GM23338 (cell line): Measurements from ENCODE around the gene C14orf180. TPM values are rescaled to one million over a fixed set of nuclear protein-coding genes. Genes with fewer than 3 reads are reported as not detected.

ENCODE experiments used
- ATAC-seq: fragments of 200-7000 bp; cut with Tn5 transposase; 3 replicates; pipeline ENCODE4 v1.9.1; 2020
- DNase-seq: peaks from one replicate; pipeline ENCODE4 v3.0.0-alpha.2; 2015; ENCODE audit warnings: low spot score
- H2AFZ ChIP-seq: fragments of 200-600 bp; sonication (generic); 2 replicates; pipeline ENCODE4 v1.8.0; 2016; ENCODE audit warnings: antibody characterized with exemption, mild to moderate bottlenecking, moderate library complexity
- H3F3A ChIP-seq: fragments of 200-600 bp; sonication (generic); replicated peaks from 2 replicates; pipeline ENCODE4 v1.8.0; 2017; ENCODE audit warnings: antibody characterized with exemption, mixed run types, low read depth
- H3K27ac ChIP-seq: fragments of 200-600 bp; sonication (generic); 2 replicates; pipeline ENCODE4 v1.6.1; 2016; ENCODE audit warnings: low read depth
- H3K27me3 ChIP-seq: fragments of 200-600 bp; sonication (generic); 2 replicates; pipeline ENCODE4 v1.8.0; 2016; ENCODE audit warnings: mild to moderate bottlenecking, mixed run types, moderate library complexity; ENCODE audit not compliant: insufficient read depth
- H3K36me3 ChIP-seq: fragments of 200-600 bp; sonication (generic); 2 replicates; pipeline ENCODE4 v1.8.0; 2016; ENCODE audit warnings: mild to moderate bottlenecking; ENCODE audit not compliant: insufficient read depth
- H3K4me1 ChIP-seq: fragments of 200-600 bp; sonication (generic); 2 replicates; pipeline ENCODE4 v1.8.0; 2016; ENCODE audit warnings: mild to moderate bottlenecking, moderate library complexity; ENCODE audit not compliant: insufficient read depth
- H3K4me2 ChIP-seq: fragments of 200-600 bp; sonication (generic); 2 replicates; pipeline ENCODE4 v1.7.1; 2017; ENCODE audit warnings: mixed run types
- H3K4me3 ChIP-seq: fragments of 200-600 bp; sonication (generic); 2 replicates; pipeline ENCODE4 v1.6.1; 2016; ENCODE audit warnings: mixed run types
- H3K79me2 ChIP-seq: fragments of 200-600 bp; sonication (generic); replicated peaks from 2 replicates; pipeline ENCODE4 v1.8.0; 2017; ENCODE audit warnings: mild to moderate bottlenecking; ENCODE audit not compliant: insufficient read depth
- H3K9me2 ChIP-seq: fragments of 200-600 bp; sonication (generic); 2 replicates; pipeline ENCODE4 v1.8.0; 2017; ENCODE audit not compliant: insufficient read depth
- H4K20me1 ChIP-seq: fragments of 200-600 bp; sonication (generic); replicated peaks from 2 replicates; pipeline ENCODE4 v1.8.0; 2017; ENCODE audit warnings: mild to moderate bottlenecking; ENCODE audit not compliant: insufficient read depth
- H3K27ac Mint-ChIP-seq: 2 replicates; pipeline ENCODE4 v1.8.0; 2020; ENCODE audit warnings: inconsistent platforms, mild to moderate bottlenecking, moderate library complexity, mixed read lengths
- H3K27me3 Mint-ChIP-seq: 3 replicates; pipeline ENCODE4 v1.8.0; 2022; ENCODE audit warnings: low read depth, mild to moderate bottlenecking, moderate library complexity, mixed read lengths, inconsistent platforms; ENCODE audit not compliant: insufficient read depth, poor library complexity
- H3K36me3 Mint-ChIP-seq: 3 replicates; pipeline ENCODE4 v1.8.0; 2021; ENCODE audit warnings: low read depth, mild to moderate bottlenecking, inconsistent platforms, moderate library complexity, mixed read lengths
- H3K4me1 Mint-ChIP-seq: 3 replicates; pipeline ENCODE4 v1.8.0; 2020; ENCODE audit warnings: mild to moderate bottlenecking, inconsistent platforms, mixed read lengths
- H3K4me3 Mint-ChIP-seq: 3 replicates; pipeline ENCODE4 v1.8.0; 2021; ENCODE audit warnings: moderate library complexity, mild to moderate bottlenecking, inconsistent platforms, mixed read lengths
- H3K9me3 Mint-ChIP-seq: 3 replicates; pipeline ENCODE4 v1.8.0; 2020; ENCODE audit warnings: moderate library complexity, mild to moderate bottlenecking, inconsistent platforms, mixed read lengths
- CREB1 ChIP-seq: fragments of 250-450 bp; sonication (Bioruptor Pico); IDR thresholded peaks from 2 replicates; pipeline ENCODE4 v1.5.0; 2020; ENCODE audit warnings: low read depth, mild to moderate bottlenecking, moderate library complexity
- EZH2 ChIP-seq: fragments of 200-600 bp; sonication (generic); IDR thresholded peaks from one replicate; pipeline ENCODE4 v1.8.0; 2017; ENCODE audit warnings: antibody characterized with exemption, mild to moderate bottlenecking, low read depth; ENCODE audit not compliant: unreplicated experiment
- EZH2phosphoT487 ChIP-seq: fragments of 200-600 bp; sonication (generic); IDR thresholded peaks from one replicate; pipeline ENCODE4 v1.8.1; 2018; ENCODE audit warnings: antibody characterized with exemption; ENCODE audit not compliant: unreplicated experiment
- JUNB ChIP-seq: IDR thresholded peaks from one replicate; pipeline ENCODE4 v1.6.1; 2016; ENCODE audit warnings: antibody characterized with exemption; ENCODE audit not compliant: unreplicated experiment
- NANOG ChIP-seq: IDR thresholded peaks from 2 replicates; pipeline ENCODE4 v1.6.1; 2016; ENCODE audit warnings: antibody characterized with exemption, borderline replicate concordance
- STAT1 ChIP-seq: IDR thresholded peaks from one replicate; pipeline ENCODE4 v1.6.1; 2016; ENCODE audit warnings: antibody characterized with exemption; ENCODE audit not compliant: unreplicated experiment
- ZNF114 ChIP-seq: fragments of 250-450 bp; sonication (Bioruptor Pico); IDR thresholded peaks from 2 replicates; pipeline ENCODE4 v1.5.0; 2020; ENCODE audit warnings: mild to moderate bottlenecking, moderate library complexity
- ZNF331 ChIP-seq: fragments of 250-450 bp; sonication (Bioruptor Pico); IDR thresholded peaks from 2 replicates; pipeline ENCODE4 v1.5.0; 2020; ENCODE audit warnings: low read depth, mild to moderate bottlenecking, moderate library complexity
- polyA plus RNA-seq: library from polyadenylated mRNA; unstranded; fragments of >200 nt; fragmentation: Nextera tagmentation; extraction: Ambion mirVana; gene quantifications from 2 replicates; pipeline ENCODE4 v1.2.1, GENCODE V29; 2016
- total RNA-seq: library from RNA; depleted of rRNA; stranded (reverse); fragments of >200 nt; shearing (Covaris generic); gene quantifications from 2 replicates; pipeline ENCODE4 v1.2.3, GENCODE V29; 2014
- TF ChIP-seq, protein P1 (sequence below), 2 experiments: fragments of 200-600 bp in 1 of 2; sonication (generic) in 1 of 2; conservative IDR thresholded peaks; 2 replicates each; pipeline versions ENCODE4 v1.5.1 to v1.6.1; 2016 to 2017; ENCODE audit warnings: antibody characterized with exemption in 2 of 2, low read depth in 2 of 2, mild to moderate bottlenecking in 2 of 2, moderate library complexity in 1 of 2
- TF ChIP-seq, protein P2 (sequence below): IDR thresholded peaks from 2 replicates; pipeline ENCODE4 v1.6.1; 2016; ENCODE audit warnings: antibody characterized with exemption
- TF ChIP-seq, protein P3 (sequence below): fragments of 250-450 bp; sonication (Bioruptor Pico); IDR thresholded peaks from 2 replicates; pipeline ENCODE4 v1.5.0; 2020; ENCODE audit warnings: mild to moderate bottlenecking, moderate library complexity

Gene C14orf180
- total and polyA plus RNA-seq, 2 experiments from 2014 or later, result not detected

DNA sequence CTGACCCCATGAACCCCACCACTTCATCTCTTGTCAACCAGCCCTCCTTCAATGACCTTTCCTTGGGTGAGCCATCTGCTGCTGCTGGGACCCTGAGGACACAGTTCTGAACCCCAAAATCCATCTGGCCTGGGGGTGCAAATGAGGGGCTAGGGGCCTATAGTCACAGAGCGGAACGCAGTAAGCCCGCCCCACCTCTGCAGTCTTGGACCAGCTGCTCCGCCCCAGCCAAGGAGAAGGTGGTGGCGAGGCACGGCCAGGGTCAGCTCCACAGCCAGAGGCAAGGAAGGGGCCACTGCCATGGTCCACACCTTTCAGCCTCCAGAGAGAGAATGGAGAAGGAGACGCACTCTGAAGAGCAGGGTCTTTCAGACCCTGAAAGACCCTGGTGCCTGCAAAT is 19.9 kb downstream of the C14orf180 start:
- H4K20me1 ChIP-seq, result no peaks in the 10 kb centered on the region
- no peaks in the 10 kb centered on the region for H3K36me3 ChIP-seq
- DNase-seq, result no peak
- no peak for ATAC-seq
- no peaks in the 10 kb centered on the region for H3K9me2 ChIP-seq
- Mint-ChIP-seq H3K27me3 (peaks cover 15% of the 10 kb centered on the region), H3K4me3 (no peak overlapping the region), H3K4me1 (peaks cover 6% of the 10 kb centered on the region), H3K36me3 (no peaks in the 10 kb centered on the region; the same call in 2 of the 3 replicates), H3K9me3 (no peaks in the 10 kb centered on the region; the same call in 2 of the 3 replicates), H3K27ac (no peak overlapping the region)
- no peak overlapping the region for H3K27ac ChIP-seq
- TF ChIP-seq JUNB (no peak), NANOG (no peak), EZH2phosphoT487 (no peak), STAT1 (no peak), ZNF331 (no peak), ZNF114 (CRISPR knock-in tag) (no peak)
- TF ChIP-seq, protein P1, sequence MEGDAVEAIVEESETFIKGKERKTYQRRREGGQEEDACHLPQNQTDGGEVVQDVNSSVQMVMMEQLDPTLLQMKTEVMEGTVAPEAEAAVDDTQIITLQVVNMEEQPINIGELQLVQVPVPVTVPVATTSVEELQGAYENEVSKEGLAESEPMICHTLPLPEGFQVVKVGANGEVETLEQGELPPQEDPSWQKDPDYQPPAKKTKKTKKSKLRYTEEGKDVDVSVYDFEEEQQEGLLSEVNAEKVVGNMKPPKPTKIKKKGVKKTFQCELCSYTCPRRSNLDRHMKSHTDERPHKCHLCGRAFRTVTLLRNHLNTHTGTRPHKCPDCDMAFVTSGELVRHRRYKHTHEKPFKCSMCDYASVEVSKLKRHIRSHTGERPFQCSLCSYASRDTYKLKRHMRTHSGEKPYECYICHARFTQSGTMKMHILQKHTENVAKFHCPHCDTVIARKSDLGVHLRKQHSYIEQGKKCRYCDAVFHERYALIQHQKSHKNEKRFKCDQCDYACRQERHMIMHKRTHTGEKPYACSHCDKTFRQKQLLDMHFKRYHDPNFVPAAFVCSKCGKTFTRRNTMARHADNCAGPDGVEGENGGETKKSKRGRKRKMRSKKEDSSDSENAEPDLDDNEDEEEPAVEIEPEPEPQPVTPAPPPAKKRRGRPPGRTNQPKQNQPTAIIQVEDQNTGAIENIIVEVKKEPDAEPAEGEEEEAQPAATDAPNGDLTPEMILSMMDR (conservative IDR thresholded peaks at IDR 0.05; ENCODE audit: low read depth in 2 of 2), result no peak
- TF ChIP-seq, protein P2, sequence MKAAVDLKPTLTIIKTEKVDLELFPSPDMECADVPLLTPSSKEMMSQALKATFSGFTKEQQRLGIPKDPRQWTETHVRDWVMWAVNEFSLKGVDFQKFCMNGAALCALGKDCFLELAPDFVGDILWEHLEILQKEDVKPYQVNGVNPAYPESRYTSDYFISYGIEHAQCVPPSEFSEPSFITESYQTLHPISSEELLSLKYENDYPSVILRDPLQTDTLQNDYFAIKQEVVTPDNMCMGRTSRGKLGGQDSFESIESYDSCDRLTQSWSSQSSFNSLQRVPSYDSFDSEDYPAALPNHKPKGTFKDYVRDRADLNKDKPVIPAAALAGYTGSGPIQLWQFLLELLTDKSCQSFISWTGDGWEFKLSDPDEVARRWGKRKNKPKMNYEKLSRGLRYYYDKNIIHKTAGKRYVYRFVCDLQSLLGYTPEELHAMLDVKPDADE, result no peak
- H3F3A ChIP-seq, result no peaks in the 10 kb centered on the region
- no peak overlapping the region for H2AFZ ChIP-seq
- peaks cover 7% of the 10 kb centered on the region for H3K27me3 ChIP-seq
- no peaks in the 10 kb centered on the region for H3K79me2 ChIP-seq
- H3K4me3 ChIP-seq, result no peak overlapping the region
- H3K4me2 ChIP-seq, result no peak overlapping the region
- no peaks in the 10 kb centered on the region for H3K4me1 ChIP-seq

DNA sequence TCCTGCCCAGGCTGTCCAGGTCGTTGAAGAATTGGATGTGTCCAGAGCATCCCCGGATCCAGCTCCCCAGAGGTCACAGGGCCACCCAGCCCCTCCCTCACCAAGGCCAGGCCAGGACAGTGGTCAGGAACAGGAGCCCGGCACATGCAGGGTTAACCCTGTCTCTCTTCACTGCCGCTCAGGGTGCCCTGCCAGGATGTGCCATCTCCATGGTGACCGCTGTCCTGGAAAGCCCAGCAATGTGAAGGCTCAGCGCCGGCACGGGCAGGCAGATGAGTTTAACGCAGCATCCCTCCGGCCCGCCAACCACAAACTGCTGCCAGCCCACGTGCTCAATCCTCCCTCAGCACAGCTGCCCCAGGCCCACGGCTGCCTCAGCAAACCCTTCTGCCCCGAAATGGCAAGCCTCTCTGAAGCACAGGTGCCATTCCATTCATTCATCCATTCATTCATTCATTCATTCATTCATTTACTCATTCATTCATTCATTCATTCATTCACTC is 20.6 kb downstream of the C14orf180 start:
- Mint-ChIP-seq H3K27me3 (peaks cover 21% of the 10 kb centered on the region), H3K4me3 (no peak overlapping the region; the same call in 2 of the 3 replicates), H3K4me1 (peaks cover 10% of the 10 kb centered on the region), H3K9me3 (no peaks in the 10 kb centered on the region; the same call in 2 of the 3 replicates), H3K36me3 (no peaks in the 10 kb centered on the region; the same call in 2 of the 3 replicates), H3K27ac (no peak overlapping the region)
- Histone ChIP-seq H3K27me3 (peaks cover 13% of the 10 kb centered on the region), H3K27ac (no peak overlapping the region), H3K79me2 (no peaks in the 10 kb centered on the region), H3K4me3 (no peak overlapping the region), H3K4me1 (peaks cover 3% of the 10 kb centered on the region; the same call in 1 of the 2 replicates), H3F3A (no peaks in the 10 kb centered on the region), H3K9me2 (no peaks in the 10 kb centered on the region), H2AFZ (no peak overlapping the region), H4K20me1 (0 out of 2 replicates have a peak, but pooled peaks cover under 1% of the 10 kb centered on the region), H3K4me2 (no peak overlapping the region), H3K36me3 (no peaks in the 10 kb centered on the region)
- ATAC-seq, result no peak
- no peak for DNase-seq
- TF ChIP-seq EZH2phosphoT487 (no peak), CREB1 (CRISPR knock-in tag) (no peak), ZNF114 (CRISPR knock-in tag) (no peak), EZH2 (no peak)
- TF ChIP-seq, protein P3, sequence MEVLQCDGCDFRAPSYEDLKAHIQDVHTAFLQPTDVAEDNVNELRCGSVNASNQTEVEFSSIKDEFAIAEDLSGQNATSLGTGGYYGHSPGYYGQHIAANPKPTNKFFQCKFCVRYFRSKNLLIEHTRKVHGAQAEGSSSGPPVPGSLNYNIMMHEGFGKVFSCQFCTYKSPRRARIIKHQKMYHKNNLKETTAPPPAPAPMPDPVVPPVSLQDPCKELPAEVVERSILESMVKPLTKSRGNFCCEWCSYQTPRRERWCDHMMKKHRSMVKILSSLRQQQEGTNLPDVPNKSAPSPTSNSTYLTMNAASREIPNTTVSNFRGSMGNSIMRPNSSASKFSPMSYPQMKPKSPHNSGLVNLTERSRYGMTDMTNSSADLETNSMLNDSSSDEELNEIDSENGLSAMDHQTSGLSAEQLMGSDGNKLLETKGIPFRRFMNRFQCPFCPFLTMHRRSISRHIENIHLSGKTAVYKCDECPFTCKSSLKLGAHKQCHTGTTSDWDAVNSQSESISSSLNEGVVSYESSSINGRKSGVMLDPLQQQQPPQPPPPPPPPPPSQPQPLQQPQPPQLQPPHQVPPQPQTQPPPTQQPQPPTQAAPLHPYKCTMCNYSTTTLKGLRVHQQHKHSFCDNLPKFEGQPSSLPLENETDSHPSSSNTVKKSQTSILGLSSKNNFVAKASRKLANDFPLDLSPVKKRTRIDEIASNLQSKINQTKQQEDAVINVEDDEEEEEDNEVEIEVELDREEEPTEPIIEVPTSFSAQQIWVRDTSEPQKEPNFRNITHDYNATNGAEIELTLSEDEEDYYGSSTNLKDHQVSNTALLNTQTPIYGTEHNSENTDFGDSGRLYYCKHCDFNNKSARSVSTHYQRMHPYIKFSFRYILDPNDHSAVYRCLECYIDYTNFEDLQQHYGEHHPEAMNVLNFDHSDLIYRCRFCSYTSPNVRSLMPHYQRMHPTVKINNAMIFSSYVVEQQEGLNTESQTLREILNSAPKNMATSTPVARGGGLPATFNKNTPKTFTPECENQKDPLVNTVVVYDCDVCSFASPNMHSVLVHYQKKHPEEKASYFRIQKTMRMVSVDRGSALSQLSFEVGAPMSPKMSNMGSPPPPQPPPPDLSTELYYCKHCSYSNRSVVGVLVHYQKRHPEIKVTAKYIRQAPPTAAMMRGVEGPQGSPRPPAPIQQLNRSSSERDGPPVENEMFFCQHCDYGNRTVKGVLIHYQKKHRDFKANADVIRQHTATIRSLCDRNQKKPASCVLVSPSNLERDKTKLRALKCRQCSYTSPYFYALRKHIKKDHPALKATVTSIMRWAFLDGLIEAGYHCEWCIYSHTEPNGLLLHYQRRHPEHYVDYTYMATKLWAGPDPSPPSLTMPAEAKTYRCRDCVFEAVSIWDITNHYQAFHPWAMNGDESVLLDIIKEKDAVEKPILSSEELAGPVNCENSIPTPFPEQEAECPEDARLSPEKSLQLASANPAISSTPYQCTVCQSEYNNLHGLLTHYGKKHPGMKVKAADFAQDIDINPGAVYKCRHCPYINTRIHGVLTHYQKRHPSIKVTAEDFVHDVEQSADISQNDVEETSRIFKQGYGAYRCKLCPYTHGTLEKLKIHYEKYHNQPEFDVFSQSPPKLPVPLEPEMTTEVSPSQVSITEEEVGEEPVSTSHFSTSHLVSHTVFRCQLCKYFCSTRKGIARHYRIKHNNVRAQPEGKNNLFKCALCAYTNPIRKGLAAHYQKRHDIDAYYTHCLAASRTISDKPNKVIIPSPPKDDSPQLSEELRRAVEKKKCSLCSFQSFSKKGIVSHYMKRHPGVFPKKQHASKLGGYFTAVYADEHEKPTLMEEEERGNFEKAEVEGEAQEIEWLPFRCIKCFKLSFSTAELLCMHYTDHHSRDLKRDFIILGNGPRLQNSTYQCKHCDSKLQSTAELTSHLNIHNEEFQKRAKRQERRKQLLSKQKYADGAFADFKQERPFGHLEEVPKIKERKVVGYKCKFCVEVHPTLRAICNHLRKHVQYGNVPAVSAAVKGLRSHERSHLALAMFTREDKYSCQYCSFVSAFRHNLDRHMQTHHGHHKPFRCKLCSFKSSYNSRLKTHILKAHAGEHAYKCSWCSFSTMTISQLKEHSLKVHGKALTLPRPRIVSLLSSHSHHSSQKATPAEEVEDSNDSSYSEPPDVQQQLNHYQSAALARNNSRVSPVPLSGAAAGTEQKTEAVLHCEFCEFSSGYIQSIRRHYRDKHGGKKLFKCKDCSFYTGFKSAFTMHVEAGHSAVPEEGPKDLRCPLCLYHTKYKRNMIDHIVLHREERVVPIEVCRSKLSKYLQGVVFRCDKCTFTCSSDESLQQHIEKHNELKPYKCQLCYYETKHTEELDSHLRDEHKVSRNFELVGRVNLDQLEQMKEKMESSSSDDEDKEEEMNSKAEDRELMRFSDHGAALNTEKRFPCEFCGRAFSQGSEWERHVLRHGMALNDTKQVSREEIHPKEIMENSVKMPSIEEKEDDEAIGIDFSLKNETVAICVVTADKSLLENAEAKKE (CRISPR knock-in tag), result no peak
